ENCODE results near the gene PCBP3. TPM values are rescaled to one million over a fixed set of nuclear protein-coding genes. Genes with fewer than 3 reads are reported as not detected.
"Not testable (repeated sequence)": the region's sequence is repeated elsewhere in the genome, so short reads cannot be mapped to it uniquely, and the experiment has no call there.

The PCBP3 gene
- total RNA-seq, 2 experiments from 2014 or later: 0.86 to 1.2 TPM

DNA sequence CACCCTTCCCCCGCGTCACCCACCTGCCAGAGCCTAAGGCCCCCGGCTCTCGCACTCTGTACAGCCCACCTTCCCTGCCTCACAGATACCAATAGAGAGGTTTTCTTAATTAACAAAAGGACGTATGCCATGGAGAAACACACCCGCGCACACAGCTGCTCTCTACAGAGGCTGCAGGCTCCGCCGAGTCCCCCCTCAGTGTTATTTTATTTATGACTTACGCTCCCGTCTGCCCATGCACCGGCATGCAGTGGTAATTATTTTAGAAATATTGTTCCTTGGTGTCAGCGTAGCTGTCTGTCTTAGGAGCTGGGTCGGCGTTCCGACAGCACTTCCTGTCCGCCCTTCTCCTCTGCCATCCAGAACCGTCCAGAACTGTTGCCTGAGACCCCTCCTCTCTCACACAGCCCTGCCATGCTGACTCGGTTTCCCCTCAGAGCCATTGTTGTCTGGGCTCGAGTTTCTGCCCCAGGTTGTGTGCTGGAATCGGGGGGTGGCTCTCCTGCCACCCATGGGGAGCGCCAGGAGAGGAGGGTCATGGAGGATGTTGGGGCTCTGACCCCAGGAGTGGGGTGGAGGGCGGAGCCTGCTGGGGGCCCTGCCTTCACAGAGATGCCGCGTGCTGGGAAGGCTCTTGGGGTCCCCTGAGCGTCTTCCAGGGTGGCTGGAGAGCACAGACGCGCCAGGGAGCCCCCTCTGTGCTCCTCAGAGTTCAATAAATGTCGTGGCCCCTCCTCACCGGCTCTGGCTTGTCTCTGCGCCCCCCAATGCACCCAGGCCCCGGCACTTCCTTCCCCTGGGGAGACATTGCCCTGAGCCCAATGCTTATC is 298.4 kb downstream of the PCBP3 start:
- ChIA-PET CTCF (no interaction called here), POLR2A (no interaction called here)

DNA sequence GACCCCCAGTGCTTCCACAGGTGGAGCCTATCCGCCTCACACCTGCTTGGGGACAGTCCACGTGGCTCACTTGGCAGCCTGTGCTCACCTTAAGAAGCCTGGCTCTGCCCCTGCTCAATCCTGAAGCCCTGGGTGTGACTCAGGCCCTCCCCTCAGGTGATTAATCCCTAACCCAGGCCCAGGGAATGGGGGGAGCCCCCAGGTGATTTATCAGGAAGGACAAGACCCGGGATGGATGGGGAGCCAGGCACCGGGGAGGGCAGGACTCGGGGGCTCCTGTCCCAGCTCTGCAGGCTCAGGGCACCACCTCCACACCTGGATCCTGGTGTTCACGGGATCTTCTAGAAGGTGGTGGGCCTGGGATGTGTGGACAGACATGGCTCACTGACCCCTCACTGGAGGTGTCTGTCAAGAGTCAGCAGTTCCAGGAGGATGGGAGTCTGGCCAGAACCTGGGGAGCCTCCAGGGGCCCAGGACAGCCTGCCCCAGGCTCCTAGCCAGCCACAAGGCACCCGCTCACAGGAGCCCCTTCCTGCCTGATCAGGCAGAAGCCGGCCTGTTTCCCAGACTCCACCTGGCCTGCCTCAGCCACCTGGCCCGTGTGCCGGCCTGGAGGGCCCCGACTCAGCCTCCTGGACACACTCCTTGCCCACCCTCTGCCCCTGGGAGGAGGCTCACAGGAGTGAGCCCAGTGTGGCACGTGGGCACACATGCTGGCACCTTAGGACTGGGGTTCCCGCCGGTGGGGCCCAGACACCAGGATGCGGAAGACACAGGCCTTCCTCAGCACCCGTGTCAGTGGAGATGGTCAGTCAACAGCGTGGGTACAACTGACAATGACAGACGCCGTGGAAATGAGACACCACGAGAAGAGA is 299.5 kb downstream of the PCBP3 start:
- ChIA-PET POLR2A (no interaction called here), CTCF (no interaction called here)

DNA sequence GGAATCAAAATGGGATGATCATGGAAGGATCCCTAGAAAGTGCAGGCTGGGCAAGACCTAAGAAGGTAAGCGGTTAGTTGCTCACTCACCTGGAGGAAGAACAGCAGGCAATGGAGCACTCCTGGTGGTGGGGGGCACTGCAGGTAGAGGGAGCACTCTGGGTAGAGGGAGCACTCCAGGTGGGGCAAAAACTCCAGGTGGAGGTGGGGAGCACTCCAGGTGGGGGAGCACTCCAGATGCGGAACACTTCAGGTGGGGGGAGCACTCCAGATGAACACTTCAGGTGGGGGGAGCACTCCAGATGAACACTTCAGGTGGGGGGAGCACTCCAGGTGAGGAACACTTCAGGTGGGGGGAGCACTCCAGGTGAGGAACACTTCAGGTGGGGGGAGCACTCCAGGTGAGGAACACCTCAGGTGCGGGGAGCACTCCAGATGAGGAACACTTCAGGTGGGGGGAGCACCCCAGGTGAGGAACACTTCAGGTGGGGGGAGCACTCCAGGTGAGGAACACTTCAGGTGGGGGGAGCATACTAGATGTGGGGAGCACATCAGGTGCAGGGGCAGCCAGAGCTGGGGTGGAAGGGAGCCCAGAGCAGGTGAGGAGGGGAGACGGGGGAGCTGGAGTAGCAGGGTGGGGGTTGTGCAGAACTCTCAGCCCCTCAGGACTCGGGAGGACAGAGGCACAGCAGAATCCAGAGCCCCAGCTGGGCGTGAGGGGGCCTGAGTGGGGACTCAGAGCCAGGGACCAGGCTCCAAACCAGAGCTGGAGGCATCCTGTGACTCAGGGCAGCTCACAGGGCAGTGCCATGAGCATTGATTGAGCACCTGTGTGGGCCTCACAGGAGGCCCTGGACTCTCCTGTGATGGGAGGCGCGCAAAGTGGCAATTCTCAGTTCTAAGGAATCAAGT is 300.4 kb downstream of the PCBP3 start:
- POLR2A ChIA-PET: no interaction called here

DNA sequence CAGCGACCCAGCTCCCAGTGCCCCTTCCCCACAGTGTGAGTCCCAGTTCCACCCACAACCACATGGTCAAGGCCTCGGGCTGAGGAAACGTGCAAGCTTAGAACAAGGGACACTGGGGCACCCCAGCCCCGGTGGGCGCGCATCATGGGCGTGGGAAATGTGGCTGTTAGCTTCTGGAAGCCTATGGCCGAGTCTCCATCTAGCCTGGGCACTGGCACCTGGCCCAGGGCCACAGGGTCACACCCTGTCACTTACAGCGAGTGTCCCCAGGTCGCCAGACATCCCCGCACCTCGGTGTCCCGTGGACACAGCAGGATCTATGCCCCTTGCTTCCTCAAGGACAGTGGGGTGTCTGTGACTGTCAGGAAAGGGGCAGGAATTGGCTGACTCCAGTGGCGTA is 301.1 kb downstream of the PCBP3 start:
- POLR2A ChIA-PET: no interaction called here

More for the DNA sequence above, 300.4 kb downstream of the PCBP3 start:
- CTCF ChIA-PET: no interaction called here

DNA sequence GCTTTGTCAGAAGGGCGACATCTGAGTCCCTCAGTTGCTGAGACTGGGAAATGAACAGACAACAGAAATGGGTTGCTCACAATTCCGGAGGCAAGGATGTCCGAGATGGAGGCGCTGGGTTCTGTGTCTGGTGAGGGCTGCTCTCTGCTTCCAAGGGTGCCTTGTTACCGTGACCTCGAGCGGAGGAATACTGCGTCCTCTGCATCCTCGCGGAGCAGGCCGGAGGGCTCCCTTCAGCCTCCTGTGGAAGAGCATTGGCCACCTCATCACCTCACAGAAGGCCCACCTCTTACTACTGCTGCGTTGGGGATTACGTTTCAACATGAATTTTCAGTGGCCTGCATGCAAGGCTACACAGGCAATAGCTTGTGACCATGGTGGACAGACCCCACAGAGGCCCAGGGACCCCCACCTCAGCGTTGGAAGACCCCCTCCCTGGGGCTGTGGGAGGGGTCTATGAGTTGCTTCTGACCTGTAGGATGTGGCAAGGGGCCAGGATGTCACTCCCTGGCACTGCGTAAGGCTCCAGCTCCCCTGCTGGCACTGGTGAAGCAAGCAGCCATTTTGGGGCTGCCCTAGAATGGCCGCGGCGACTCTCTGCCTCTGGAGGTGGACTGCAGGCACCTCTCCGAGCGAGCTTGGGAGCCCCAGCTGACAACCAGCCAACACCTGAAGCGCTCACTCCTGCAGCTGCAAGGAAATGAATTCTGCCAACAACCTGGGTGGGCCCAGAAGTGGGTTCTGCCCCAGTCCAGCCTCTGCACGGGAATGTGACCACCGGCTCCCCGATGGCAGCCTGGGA is 301.7 kb downstream of the PCBP3 start:
- ChIA-PET POLR2A (no interaction called here), CTCF (no interaction called here)

More for the DNA sequence above, 301.1 kb downstream of the PCBP3 start:
- CTCF ChIA-PET: no interaction called here

DNA sequence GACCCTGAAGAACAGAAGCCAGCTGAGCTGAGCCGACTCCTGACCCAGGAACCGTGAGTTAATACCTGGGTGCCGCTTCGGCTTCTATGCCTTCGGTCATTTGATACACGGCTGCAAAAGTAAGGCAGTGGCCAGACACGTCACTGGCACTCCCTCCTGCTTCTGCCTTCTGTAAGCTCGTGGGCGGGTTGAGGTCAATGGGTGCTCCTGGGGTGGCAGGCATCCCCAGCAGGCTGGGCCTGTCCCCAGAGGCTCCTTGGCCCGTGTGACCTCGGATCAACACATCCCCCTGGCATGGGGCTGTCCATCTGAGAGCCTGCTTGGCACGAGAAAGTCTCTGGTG is 302.3 kb downstream of the PCBP3 start:
- CTCF ChIA-PET: no interaction called here

DNA sequence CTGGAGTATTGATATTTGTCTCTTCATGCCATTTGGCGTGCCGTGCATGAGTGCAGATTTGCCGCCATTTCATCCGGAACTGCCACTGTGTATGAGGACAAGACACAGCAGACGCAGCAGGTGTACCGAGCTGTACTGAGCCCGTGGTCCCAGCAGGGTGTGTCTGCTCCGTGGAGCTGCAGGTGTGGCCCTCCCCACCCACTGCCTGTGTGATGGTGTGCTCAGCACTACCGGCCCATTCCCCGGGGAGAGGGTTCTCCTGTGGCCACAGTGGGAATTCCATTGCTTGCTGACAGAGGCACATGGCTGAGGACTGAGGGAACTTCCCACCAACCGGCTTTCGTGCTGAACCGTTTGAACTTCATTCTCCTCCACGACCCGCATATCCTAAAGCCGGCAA is 303.8 kb downstream of the PCBP3 start:
- ChIA-PET CTCF (no interaction called here), POLR2A (no interaction called here)

More for the DNA sequence above, 302.3 kb downstream of the PCBP3 start:
- POLR2A ChIA-PET: no interaction called here

DNA sequence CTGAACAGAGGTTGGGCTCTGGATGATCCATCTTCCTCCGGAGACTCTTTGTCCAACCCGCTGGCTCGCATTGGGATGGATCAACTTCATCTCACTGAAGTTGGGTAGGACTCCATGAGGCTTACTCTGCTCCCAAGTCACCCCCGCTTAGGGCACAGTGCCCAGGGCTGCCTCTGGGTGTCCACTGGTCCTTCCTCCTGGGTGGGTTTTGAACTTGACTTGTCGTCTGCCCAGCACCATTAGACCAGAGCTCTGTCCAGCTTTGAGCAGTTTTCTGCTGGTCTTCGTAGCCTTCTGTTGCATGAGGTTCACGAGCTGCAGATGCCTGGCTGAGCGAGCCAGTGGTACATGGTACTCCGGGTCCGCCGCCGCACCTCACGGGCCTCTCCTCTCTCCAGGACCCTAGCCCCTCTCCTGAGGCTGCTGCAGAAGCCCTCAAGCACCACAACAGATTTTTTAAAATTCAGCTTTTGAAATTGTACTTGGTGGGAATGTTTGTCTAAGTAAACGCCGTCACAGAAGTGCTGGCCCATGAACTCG is 304.3 kb downstream of the PCBP3 start:
- ChIA-PET POLR2A (no interaction called here), CTCF (no interaction called here)

DNA sequence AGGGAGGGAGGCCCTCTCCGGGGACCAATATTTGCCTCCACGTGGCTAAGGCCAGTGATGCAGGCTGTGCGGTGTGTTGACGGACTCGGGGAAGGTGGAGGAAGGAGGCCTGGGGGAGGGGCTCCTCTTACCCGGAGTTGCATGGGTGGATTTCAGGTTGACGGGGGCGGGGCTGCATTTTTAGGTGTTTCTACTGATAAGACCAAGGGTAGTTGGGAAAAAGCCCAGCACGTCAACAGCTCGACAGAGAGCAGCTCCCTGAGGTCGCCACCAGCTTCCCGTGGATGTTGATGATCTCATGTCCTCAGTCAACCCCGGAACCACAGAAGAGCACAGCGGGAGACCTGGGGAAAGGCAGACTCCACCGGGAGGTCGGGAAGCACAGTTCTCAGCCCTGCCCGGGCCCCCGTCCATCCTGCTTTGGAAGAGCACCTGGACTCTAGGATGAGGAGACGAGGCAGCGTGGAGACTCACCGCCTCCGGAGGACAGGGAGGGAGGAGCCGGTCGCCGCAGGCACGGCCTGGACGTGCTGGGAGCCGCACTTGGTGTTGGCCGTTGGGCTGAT is 305.1 kb downstream of the PCBP3 start:
- ChIA-PET CTCF (no interaction called here), POLR2A (no interaction called here)

DNA sequence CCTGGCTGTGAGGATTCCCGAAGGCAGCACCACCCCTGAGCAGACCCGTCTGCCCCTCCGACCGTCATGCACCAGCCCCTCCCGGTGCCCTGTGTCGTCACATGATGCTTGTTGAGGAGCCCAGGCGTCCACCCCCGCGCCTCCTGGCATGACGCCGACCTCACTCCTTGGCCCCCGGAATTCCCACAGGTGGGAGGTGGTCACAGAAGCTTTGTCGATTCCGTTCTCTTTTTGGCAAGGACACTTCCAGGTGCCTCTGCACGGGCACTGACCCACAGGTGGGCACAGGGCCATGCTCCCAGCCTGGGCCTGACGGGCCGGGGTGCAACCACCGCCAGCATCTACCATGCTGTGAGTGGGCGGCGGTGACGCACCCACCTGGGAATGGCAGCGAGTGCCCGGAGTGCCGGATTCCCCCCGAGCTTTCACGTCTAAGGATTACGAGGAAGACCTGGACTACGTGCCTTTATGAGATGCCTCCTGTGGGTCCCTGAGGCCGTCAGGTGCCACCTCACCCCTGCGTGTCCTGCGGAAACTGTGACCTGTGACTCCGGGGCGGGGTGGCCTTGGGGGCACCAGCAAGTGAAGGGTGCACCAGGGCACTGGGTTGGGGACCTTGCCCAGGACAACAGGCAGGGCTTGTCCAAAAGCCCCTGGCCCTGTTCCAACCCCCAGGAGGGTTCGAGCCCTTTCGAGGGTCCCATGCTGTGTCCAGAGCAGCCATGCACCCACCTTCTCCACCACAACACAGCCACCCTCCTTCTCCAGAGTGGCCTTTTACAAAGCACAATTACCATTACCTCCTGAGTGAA is 306.6 kb downstream of the PCBP3 start:
- ChIA-PET POLR2A (no interaction called here), CTCF (no interaction called here)

DNA sequence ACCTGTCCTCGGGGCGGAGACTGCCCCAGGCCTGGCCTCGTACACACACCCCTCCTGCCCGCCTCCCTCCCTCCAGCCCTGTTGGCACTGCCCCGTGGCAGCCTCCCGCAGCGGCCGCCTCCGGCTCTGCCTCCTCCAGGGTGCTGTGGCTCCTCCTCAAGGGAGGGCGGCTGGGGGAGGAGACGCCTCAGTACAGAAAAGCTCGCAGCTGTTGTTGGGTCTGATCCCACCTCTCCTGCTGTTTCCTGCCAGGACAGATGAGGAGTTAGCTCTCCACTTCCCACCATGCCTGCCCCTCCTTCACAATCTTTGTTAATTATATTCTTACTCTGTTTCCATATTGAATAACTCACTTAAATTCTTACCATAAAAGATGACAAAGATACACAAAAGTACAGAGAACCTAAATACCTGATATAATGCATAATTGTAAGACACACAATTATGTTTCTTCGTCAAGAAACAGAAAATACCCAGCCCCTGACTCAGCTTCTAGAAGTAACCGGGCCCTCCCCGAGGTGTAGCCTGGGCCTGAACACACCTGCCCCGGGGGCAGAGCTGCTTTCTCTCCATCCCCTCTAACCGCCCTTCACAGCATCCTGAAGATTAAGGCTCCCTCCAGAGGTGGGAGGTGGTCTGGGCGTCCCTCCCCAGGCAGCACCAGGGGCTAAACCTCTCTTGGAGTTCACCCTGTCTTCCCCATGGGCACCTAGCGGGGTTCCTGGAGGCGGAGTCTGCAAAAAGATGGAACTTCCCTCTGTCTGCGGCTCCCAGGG is 307.4 kb downstream of the PCBP3 start:
- ChIA-PET CTCF (no interaction called here), POLR2A (no interaction called here)

DNA sequence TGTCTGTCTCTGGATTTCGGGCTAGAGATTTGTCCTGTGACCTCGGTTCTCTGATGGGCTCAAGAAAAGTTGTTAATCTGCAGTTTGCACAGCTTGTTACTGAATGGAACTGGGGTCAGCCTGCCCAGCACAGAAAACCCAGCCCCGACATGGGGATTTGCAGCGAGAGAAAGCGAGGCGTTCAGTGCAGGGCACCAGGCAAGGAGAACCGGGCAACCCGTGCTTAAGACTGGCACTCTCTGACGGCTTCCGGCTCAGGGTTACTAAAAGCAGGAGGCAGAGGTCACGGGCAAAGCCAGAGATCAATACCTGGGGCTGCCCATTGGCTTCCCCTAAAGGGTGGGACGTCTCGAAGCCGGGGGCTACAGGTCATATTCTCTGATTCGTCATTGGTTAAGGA is 308.2 kb downstream of the PCBP3 start:
- ChIA-PET POLR2A (no interaction called here), CTCF (no interaction called here)

DNA sequence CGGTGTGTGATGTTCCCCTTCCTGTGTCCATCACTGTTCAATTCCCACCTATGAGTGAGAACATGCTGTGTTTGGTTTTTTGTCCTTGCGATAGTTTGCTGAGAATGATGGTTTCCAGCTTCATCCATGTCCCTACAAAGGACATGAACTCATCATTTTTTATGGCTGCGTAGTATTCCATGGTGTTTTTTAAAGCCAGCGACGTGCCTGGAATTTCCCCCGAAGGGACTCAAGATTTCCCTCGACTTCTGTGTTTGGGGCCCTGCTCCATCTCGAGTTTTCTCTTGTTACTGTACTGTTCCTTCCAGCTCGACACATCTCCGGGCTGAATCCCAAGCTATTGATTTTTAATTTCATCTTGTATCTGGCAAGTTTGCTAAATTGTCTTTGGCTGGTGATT is 309.0 kb downstream of the PCBP3 start:
- CTCF ChIA-PET: not testable (repeated sequence)

DNA sequence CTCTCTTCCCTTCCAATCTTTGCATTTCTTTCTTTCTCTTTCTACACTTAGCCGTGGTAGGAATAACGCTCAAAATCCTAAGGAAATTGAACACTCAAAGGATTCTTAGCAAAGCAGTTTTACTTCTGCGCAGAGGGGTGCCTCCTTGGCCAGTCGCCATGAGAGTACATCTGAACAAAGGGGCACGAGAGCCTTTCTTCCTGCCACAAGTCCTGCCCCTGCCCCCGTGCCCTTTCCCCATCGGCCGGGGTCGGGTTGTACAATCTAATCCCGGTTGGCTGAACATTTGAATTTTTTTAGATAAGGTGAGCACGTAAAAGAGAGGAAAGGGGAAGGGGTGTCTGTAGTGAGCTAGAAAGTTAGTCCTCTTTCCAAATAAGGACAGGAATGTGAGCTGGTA is 309.4 kb downstream of the PCBP3 start:
- POLR2A ChIA-PET: no interaction called here
- CTCF ChIA-PET: no interaction called here

More for the DNA sequence above, 309.0 kb downstream of the PCBP3 start:
- POLR2A ChIA-PET: not testable (repeated sequence)

DNA sequence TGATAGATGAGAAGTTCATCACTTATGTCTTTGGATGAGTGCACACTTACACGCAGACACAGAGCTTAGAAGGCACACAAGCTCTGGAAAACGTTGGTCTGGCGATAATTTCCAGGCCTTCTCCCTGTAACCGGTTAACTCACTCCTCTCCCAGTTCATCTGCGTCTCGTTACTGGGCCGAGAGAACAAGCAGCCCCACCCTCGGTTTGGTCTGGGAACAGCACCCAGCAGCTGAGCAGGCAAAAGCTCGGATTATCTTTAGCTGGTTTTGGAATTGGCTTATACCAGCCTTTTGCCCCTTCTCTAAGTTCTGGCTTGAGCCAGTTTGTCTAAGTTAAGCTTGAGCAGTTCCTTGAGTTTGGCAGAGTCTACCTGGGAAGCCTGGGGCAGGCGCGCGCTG is 310.7 kb downstream of the PCBP3 start:
- ChIA-PET POLR2A (no interaction called here), CTCF (no interaction called here)

DNA sequence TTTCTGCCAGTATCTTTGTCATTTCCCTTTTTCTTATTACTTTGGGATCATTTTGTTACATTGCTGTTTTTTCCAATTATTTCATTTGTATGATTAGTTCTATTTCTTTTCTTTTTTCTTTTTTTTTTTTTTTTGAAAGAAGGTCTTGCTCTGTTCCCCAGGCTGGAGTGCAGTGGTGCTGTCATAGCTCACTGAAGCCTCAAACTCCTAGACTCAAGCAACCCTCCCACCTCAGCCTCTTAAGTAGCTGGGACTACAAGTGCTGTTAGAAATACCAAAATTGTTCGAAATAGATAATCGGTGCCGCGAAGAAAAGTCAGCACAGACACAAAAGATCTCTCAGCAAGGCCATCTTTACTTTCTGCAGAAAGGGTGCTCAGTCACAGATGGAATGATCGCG is 311.4 kb downstream of the PCBP3 start:
- ChIA-PET POLR2A (no interaction called here), CTCF (no interaction called here)

DNA sequence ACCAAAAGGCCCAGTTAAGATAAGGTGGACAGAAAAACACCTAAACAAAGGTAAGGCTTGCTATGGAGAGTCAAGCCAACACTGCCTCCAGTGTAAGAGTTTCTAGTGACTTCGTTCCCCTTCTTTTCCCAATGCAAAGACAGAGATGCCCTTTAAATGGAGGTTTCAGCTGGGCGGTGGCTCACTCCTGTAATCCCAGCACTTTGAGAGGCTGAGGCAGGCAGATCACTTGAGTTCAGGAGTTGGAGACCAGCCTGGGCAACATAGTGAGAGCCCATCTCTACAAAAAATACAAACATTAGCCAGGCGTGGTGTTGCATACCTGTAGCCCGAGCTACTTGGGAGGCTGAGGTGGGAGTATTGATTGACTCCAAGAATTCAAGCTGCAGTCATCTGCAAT is 314.0 kb downstream of the PCBP3 start:
- CTCF ChIA-PET: no interaction called here
- POLR2A ChIA-PET: no interaction called here
